Activated CD4-positive, alpha-beta T cell treated with anti-CD3 and anti-CD28 coated beads for 36 hours (primary cell): ENCODE measurements around the gene APOC3. TPM values are rescaled to one million over a fixed set of nuclear protein-coding genes. Genes with fewer than 3 reads are reported as not detected.
"Not testable (repeated sequence)": the region's sequence is repeated elsewhere in the genome, so short reads cannot be mapped to it uniquely, and the experiment has no call there.

Experiments used
- ATAC-seq: fragments of 200-7000 bp; cut with Tn5 transposase; one replicate; pipeline ENCODE4 v1.10.0; 2021; ENCODE audit warnings: mild to moderate bottlenecking, moderate library complexity
- CTCF ChIA-PET: fragments of 350-600 bp; sonication (Branson Sonifier 250); formaldehyde crosslinking; loops from one replicate; lab custom pipeline; 2021; ENCODE audit warnings: antibody characterized with exemption; lab: Charles Lee
- POLR2A ChIA-PET: fragments of 350-600 bp; sonication (Branson Sonifier 250); formaldehyde crosslinking; loops from one replicate; lab custom pipeline; 2021; ENCODE audit warnings: antibody characterized with exemption, inconsistent platforms; lab: Charles Lee
- DNase-seq: peaks from one replicate; pipeline ENCODE4 v3.0.0-alpha.2; 2020
- H3K27ac Mint-ChIP-seq: one replicate; pipeline ENCODE4 v1.8.0; 2021; ENCODE audit warnings: mixed read lengths
- H3K27me3 Mint-ChIP-seq: one replicate; pipeline ENCODE4 v1.8.0; 2021; ENCODE audit warnings: mixed read lengths
- H3K36me3 Mint-ChIP-seq: one replicate; pipeline ENCODE4 v1.8.0; 2021; ENCODE audit warnings: low read depth, mixed read lengths
- H3K4me1 Mint-ChIP-seq: one replicate; pipeline ENCODE4 v1.8.0; 2021; ENCODE audit warnings: mixed read lengths
- H3K4me3 Mint-ChIP-seq: one replicate; pipeline ENCODE4 v1.8.0; 2021; ENCODE audit warnings: mild to moderate bottlenecking, moderate library complexity, mixed read lengths
- H3K9me3 Mint-ChIP-seq: one replicate; pipeline ENCODE4 v1.8.0; 2021; ENCODE audit warnings: low read depth, mixed read lengths
- intact Hi-C, 2 experiments: fragments of 100-400 bp; cut with DNase I in 1 of 2; cut with micrococcal nuclease in 1 of 2; formaldehyde crosslinking; loops; one replicate each; pipeline versions ENCODE4 v1.14.2 to v1.15.1; 2022 to 2024; cut with DNase I, micrococcal nuclease
- total RNA-seq, 2 experiments: library from RNA; stranded (reverse); gene quantifications; one replicate each; pipeline ENCODE4 v1.2.3, GENCODE V29; 2021

APOC3 gene
- total RNA-seq, 2 experiments from 2014 or later, result not detected

DNA sequence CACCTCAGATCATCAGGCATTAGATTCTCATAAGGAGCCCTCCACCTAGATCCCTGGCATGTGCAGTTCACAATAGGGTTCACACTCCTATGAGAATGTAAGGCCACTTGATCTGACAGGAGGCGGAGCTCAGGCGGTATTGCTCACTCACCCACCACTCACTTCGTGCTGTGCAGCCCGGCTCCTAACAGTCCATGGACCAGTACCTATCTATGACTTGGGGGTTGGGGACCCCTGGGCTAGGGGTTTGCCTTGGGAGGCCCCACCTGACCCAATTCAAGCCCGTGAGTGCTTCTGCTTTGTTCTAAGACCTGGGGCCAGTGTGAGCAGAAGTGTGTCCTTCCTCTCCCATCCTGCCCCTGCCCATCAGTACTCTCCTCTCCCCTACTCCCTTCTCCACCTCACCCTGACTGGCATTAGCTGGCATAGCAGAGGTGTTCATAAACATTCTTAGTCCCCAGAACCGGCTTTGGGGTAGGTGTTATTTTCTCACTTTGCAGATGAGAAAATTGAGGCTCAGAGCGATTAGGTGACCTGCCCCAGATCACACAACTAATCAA lies 2.2 kb downstream of the APOC3 start:
- intact Hi-C loops, result no loop called here
- Mint-ChIP-seq H3K36me3 (no peaks in the 10 kb centered on the region), H3K27me3 (peaks cover 3% of the 10 kb centered on the region), H3K27ac (no peak overlapping the region), H3K9me3 (no peaks in the 10 kb centered on the region), H3K4me3 (no peak overlapping the region), H3K4me1 (peaks cover 10% of the 10 kb centered on the region)
- ATAC-seq (no peak), DNase-seq (no peak)
- ChIA-PET CTCF (interaction anchor here (0.9 kb wide), 1 partner anchor 274 kb away, joined by 3 read pairs; no protein-coding TSS in a partner anchor), POLR2A (no interaction called here)

DNA sequence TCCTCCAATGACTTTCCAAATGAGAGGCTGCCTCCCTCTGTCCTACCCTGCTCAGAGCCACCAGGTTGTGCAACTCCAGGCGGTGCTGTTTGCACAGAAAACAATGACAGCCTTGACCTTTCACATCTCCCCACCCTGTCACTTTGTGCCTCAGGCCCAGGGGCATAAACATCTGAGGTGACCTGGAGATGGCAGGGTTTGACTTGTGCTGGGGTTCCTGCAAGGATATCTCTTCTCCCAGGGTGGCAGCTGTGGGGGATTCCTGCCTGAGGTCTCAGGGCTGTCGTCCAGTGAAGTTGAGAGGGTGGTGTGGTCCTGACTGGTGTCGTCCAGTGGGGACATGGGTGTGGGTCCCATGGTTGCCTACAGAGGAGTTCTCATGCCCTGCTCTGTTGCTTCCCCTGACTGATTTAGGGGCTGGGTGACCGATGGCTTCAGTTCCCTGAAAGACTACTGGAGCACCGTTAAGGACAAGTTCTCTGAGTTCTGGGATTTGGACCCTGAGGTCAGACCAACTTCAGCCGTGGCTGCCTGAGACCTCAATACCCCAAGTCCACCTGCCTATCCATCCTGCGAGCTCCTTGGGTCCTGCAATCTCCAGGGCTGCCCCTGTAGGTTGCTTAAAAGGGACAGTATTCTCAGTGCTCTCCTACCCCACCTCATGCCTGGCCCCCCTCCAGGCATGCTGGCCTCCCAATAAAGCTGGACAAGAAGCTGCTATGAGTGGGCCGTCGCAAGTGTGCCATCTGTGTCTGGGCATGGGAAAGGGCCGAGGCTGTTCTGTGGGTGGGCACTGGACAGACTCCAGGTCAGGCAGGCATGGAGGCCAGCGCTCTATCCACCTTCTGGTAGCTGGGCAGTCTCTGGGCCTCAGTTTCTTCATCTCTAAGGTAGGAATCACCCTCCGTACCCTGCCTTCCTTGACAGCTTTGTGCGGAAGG lies 2.9 kb downstream of the APOC3 start:
- DNase-seq (no peak), ATAC-seq (no peak)
- Mint-ChIP-seq H3K4me1 (peaks cover 10% of the 10 kb centered on the region), H3K27ac (no peak overlapping the region), H3K4me3 (no peak overlapping the region), H3K9me3 (no peaks in the 10 kb centered on the region), H3K27me3 (peaks cover 3% of the 10 kb centered on the region), H3K36me3 (no peaks in the 10 kb centered on the region)
- ChIA-PET POLR2A (no interaction called here), CTCF (interaction anchor here (0.6 to 5.7 kb wide), 4 partner anchors 10 to 274 kb away, joined by 3 to 89 read pairs (median 4); partner anchors contain the start of genes APOA5 and ZPR1)
- intact Hi-C loops, result no loop called here

GRCh38 chr11:116833491-116833815 lies 3.7 kb downstream of the APOC3 start:
- ATAC-seq (no peak), DNase-seq (no peak)
- ChIA-PET POLR2A (interaction anchor here (0.6 kb wide), 1 partner anchor 266 kb away, joined by 6 read pairs; no protein-coding TSS in a partner anchor), CTCF (interaction anchor here (0.6 to 5.7 kb wide), 4 partner anchors 11 to 273 kb away, joined by 3 to 89 read pairs (median 4); partner anchors contain the start of genes APOA5 and ZPR1)
- Mint-ChIP-seq H3K36me3 (no peaks in the 10 kb centered on the region), H3K27ac (no peak overlapping the region), H3K27me3 (peaks cover 3% of the 10 kb centered on the region), H3K4me3 (no peak overlapping the region), H3K9me3 (no peaks in the 10 kb centered on the region), H3K4me1 (peaks cover 10% of the 10 kb centered on the region)
- intact Hi-C loops, result no loop called here

GRCh38 chr11:116833816-116834534 lies 4.3 kb downstream of the APOC3 start:
- H3K4me1 Mint-ChIP-seq, result peaks cover 10% of the 10 kb centered on the region
- H3K4me3 Mint-ChIP-seq, result no peak overlapping the region
- intact Hi-C loops, result loop anchor here in 1 of 2 experiments (2.0 kb wide), 1 partner anchor 101 kb away; no protein-coding TSS in a partner anchor
- no peak overlapping the region for H3K27ac Mint-ChIP-seq
- no peaks in the 10 kb centered on the region for H3K9me3 Mint-ChIP-seq
- peaks cover 3% of the 10 kb centered on the region for H3K27me3 Mint-ChIP-seq
- no peak for DNase-seq
- ChIA-PET CTCF (interaction anchor here (0.6 to 5.7 kb wide), 4 partner anchors 11 to 272 kb away, joined by 3 to 89 read pairs (median 4); partner anchors contain the start of genes APOA5 and ZPR1), POLR2A (interaction anchor here (0.6 kb wide), 1 partner anchor 266 kb away, joined by 6 read pairs; no protein-coding TSS in a partner anchor)
- ATAC-seq, result no peak
- no peaks in the 10 kb centered on the region for H3K36me3 Mint-ChIP-seq

DNA sequence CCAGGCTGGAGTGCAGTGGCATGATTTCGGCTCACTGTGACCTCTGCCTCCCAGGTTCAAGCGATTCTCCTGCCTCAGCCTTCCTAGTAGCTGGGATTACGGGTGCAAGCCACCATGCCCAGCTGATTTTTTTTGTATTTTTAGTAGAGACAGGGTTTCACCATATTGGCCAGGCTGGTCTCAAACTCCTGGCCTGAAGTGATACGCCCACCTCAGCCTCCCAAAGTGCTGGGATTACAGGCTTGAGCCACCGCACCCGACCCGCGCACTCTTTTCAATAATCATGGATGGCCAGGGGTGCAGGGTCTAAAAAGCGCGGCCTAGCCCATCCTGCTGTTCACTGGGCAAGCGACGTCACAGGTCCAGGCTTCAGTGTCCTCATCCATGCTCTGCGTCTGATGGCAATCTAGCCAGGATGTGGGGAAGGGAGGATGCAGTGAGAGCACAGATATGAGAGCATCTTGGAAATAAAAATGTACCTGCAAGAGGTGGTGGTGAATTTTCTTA lies 4.9 kb downstream of the APOC3 start:
- CTCF ChIA-PET, result interaction anchor here (0.7 to 5.7 kb wide), 4 partner anchors 17 to 102 kb away, joined by 3 to 89 read pairs (median 15); partner anchors contain the start of genes APOA5 and ZPR1
- Mint-ChIP-seq H3K27ac (peak overlapping the region; percentile 37), H3K4me3 (peak overlapping the region; percentile 32)
- intact Hi-C loops, result loop anchor here (2.0 to 5.0 kb wide), 2 partner anchors 102 kb away; no protein-coding TSS in a partner anchor
- H3K4me1 Mint-ChIP-seq, H3K9me3 Mint-ChIP-seq, DNase-seq, H3K27me3 Mint-ChIP-seq, POLR2A ChIA-PET, H3K36me3 Mint-ChIP-seq, ATAC-seq: not testable (repeated sequence)

DNA sequence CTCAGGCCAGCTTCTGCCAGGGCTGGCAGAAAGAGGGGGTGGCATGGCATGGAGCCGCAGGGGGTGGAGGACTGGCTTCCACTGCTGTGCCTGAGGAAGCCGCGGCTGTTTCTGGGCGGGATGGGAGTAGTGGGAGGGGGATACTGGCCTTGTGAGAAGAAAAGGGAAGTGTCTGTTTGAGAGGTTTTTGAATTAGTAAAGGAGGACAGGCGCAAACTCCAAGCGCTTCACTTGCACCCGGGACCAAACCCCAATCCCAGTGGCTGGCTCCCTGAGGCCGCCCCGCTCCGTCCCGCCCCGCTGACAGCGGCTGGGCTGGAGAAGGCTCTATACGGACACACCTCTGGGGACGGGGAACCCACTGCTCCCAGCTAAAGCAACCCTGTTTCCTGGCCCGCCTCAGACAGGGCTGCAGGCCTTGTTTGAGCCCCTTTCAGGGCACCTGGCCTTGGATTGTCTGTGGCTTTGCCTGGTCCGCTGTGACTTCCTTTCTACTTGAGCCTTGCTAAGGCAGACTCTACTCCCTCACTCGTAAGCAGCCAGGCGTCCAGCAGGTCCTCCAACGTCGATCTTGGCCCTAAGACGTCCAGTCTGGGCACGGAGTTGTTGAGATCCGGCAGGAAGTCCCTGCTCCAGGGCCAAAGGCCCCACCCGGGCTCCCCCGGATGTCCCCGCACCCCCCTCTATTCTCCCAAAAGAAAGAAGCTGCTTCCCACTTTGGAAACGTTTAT lies 5.5 kb downstream of the APOC3 start:
- no peaks in the 10 kb centered on the region for H3K9me3 Mint-ChIP-seq
- H3K36me3 Mint-ChIP-seq, result no peaks in the 10 kb centered on the region
- CTCF ChIA-PET, result interaction anchor here (0.6 to 5.7 kb wide), 40 partner anchors 12 to 392 kb away, joined by 3 to 89 read pairs (median 4); partner anchors contain the start of genes APOA4, APOA5, BUD13 and PAFAH1B2
- POLR2A ChIA-PET, result interaction anchor here (0.5 to 1.3 kb wide), 3 partner anchors 19 to 44 kb away, joined by 3 to 7 read pairs (median 5); partner anchors contain the start of gene APOA5
- intact Hi-C loops, result loop anchor here (2.0 to 5.0 kb wide), 2 partner anchors 102 to 103 kb away; no protein-coding TSS in a partner anchor
- H3K4me1 Mint-ChIP-seq, result peaks cover 10% of the 10 kb centered on the region
- peak overlapping the region; percentile 59 for H3K4me3 Mint-ChIP-seq
- no peak for DNase-seq
- H3K27me3 Mint-ChIP-seq, result peaks cover 3% of the 10 kb centered on the region
- H3K27ac Mint-ChIP-seq, result peak overlapping the region; percentile 37
- ATAC-seq, result peak; percentile 5

DNA sequence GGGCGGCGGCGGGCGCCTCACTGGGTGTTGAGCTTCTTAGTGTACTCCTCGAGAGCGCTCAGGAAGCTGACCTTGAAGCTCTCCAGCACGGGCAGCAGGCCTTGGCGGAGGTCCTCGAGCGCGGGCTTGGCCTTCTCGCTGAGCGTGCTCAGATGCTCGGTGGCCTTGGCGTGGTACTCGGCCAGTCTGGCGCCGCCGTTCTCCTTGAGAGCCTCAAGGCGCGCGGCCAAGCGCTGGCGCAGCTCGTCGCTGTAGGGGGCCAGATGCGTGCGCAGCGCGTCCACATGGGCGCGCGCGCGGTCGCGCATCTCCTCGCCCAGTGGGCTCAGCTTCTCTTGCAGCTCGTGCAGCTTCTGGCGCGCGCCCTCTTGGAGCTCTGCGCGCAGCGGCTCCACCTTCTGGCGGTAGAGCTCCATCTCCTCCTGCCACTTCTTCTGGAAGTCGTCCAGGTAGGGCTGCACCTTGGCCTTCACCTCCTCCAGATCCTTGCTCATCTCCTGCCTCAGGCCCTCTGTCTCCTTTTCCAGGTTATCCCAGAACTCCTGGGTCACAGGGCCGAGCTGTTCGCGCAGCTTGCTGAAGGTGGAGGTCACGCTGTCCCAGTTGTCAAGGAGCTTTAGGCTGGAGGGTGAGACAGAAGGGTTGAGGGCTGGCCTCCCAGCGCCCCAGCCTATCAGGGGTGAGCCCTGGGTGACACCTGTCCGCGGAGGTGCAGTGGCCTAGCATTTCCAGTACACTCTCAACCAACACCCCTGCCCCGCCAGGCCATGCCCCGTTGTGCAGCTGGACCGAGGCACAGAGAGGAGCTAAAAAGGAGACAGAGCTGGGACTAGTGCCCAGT lies 6.3 kb downstream of the APOC3 start:
- H3K27me3 Mint-ChIP-seq, result peaks cover 3% of the 10 kb centered on the region
- peak; percentile 95 for ATAC-seq
- peak overlapping the region; percentile 59 for H3K4me3 Mint-ChIP-seq
- peak overlapping the region; percentile 31 for H3K27ac Mint-ChIP-seq
- no peaks in the 10 kb centered on the region for H3K9me3 Mint-ChIP-seq
- H3K36me3 Mint-ChIP-seq, result no peaks in the 10 kb centered on the region
- POLR2A ChIA-PET, result interaction anchor here (0.5 to 1.3 kb wide), 6 partner anchors 12 to 189 kb away, joined by 3 to 7 read pairs (median 4); partner anchors contain the start of gene APOA5
- intact Hi-C loops, result loop anchor here (1.0 to 5.0 kb wide), 4 partner anchors 45 to 104 kb away; partner anchors contain the start of gene APOA5 (in 2 of the 2)
- peak; percentile 90 for DNase-seq
- CTCF ChIA-PET, result interaction anchor here (0.5 to 5.7 kb wide), 49 partner anchors 11 to 1040 kb away, joined by 3 to 89 read pairs (median 4); partner anchors contain the start of genes APOA4, APOA5, BUD13 and PAFAH1B2
- peaks cover 11% of the 10 kb centered on the region for H3K4me1 Mint-ChIP-seq

DNA sequence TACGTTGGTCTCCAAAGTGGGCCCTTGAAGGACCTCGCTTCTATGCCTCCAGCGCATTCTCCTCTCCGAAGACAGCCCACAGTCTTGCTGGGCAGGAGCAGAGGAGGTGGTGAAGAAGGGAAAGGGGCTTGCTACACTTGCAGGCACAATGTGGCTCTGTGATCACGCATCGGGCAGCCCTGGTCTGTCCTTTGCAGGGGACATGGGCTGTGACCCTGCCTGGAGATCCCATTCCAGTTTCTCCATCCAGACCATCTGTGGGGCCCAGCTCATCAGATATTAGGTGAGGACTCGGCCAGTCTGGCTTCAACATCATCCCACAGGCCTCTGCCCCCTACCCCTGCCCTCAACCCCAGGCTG lies 6.9 kb downstream of the APOC3 start:
- intact Hi-C loops, result loop anchor here (1.0 to 5.0 kb wide), 3 partner anchors 45 to 104 kb away; partner anchors contain the start of gene APOA5 (in 2 of the 2)
- ChIA-PET POLR2A (interaction anchor here (0.6 to 1.3 kb wide), 3 partner anchors 12 to 189 kb away, joined by 3 to 7 read pairs (median 4); no protein-coding TSS in a partner anchor), CTCF (interaction anchor here (0.5 to 5.7 kb wide), 28 partner anchors 11 to 1039 kb away, joined by 3 to 89 read pairs (median 6); partner anchors contain the start of genes APOA5, BUD13, SIDT2 and ZPR1)
- Mint-ChIP-seq H3K27me3 (peaks cover 3% of the 10 kb centered on the region), H3K4me1 (peaks cover 11% of the 10 kb centered on the region), H3K4me3 (no peak overlapping the region), H3K36me3 (no peaks in the 10 kb centered on the region), H3K9me3 (no peaks in the 10 kb centered on the region), H3K27ac (no peak overlapping the region)
- ATAC-seq (no peak), DNase-seq (no peak)
